Adrenal gland (tissue), 5 donors: ENCODE measurements around the gene LDAH.

ENCODE experiments used
- POLR2A ChIP-seq, 2 donors: fragments of 450-650 bp; IDR thresholded peaks; one replicate each; pipeline ENCODE4 v1.6.1; 2017; ENCODE audit warnings: antibody characterized with exemption in 2 of 2, mild to moderate bottlenecking in 2 of 2, moderate library complexity in 1 of 2
- TF ChIP-seq, protein P1 (sequence below), 6 experiments: fragments of 450-650 bp in 4 of 6; fragments of 200-600 bp in 2 of 6; sonication (generic) in 1 of 6; IDR thresholded peaks; 1 replicate in 5 of 6; 2 replicates in 1 of 6; pipeline versions ENCODE4 v1.5.1 to v1.8.0; 2016 to 2021; ENCODE audit warnings: antibody characterized with exemption in 6 of 6, mild to moderate bottlenecking in 2 of 6, moderate library complexity in 1 of 6
- donor health status: DM: no; HTN: no; CAD: no.

DNA sequence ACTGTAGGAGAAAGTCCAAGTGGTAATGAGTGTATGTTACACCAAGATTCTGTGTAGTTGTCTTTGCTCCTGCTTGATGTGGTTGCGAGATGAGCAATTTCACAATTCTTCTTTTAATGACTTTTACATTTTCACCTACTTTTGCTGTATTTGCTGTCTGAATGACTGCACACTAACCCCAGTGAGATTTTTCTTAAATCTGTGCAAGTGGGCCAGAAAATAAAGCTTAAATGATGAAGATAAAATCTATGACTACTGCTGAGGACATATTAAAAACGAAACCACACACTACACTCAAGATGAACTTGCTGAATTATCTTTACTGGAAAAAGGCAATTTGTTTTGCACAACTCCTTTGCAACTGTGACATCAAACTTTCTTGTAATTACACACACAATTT lies 4.1 kb downstream of the LDAH start:
- TF ChIP-seq, protein P1, sequence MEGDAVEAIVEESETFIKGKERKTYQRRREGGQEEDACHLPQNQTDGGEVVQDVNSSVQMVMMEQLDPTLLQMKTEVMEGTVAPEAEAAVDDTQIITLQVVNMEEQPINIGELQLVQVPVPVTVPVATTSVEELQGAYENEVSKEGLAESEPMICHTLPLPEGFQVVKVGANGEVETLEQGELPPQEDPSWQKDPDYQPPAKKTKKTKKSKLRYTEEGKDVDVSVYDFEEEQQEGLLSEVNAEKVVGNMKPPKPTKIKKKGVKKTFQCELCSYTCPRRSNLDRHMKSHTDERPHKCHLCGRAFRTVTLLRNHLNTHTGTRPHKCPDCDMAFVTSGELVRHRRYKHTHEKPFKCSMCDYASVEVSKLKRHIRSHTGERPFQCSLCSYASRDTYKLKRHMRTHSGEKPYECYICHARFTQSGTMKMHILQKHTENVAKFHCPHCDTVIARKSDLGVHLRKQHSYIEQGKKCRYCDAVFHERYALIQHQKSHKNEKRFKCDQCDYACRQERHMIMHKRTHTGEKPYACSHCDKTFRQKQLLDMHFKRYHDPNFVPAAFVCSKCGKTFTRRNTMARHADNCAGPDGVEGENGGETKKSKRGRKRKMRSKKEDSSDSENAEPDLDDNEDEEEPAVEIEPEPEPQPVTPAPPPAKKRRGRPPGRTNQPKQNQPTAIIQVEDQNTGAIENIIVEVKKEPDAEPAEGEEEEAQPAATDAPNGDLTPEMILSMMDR (IDR thresholded peaks at IDR 0.05), result no peak
- no peak for TF ChIP-seq POLR2A (IDR thresholded peaks at IDR 0.05)
